PC-9 (cell line): Measurements from ENCODE around the gene ORC3. TPM values are rescaled to one million over a fixed set of nuclear protein-coding genes. Genes with fewer than 3 reads are reported as not detected.

ENCODE experiments used
- BruUV-seq: library from RNA; stranded (reverse); fragments of 400-500 nt; replicated peaks from 2 replicates; lab custom pipeline; 2021; lab: Mats Ljungman, UMichigan
- CTCF ChIA-PET: fragments of 300-600 bp; sonication (Branson Sonifier 250); formaldehyde crosslinking; loops from one replicate; lab custom pipeline; 2022; ENCODE audit warnings: antibody characterized with exemption; lab: Charles Lee
- POLR2A ChIA-PET: fragments of 300-600 bp; sonication (Branson Sonifier 250); formaldehyde crosslinking; loops from one replicate; lab custom pipeline; 2022; ENCODE audit warnings: antibody characterized with exemption; ENCODE audit not compliant: unreplicated experiment; lab: Charles Lee
- DNase-seq, 2 experiments: peaks; one replicate each; pipeline versions ENCODE4 v3.0.0 to v3.0.0-alpha.2; 2015 to 2022; ENCODE audit warnings: mixed read lengths in 1 of 2
- H2AFZ ChIP-seq: fragments of 200-600 bp; sonication (generic); 2 replicates; pipeline ENCODE4 v1.8.1; 2017; ENCODE audit warnings: antibody characterized with exemption
- H3F3A ChIP-seq: fragments of 200-600 bp; sonication (generic); 2 replicates; pipeline ENCODE4 v1.8.1; 2017; ENCODE audit warnings: antibody characterized with exemption, mild to moderate bottlenecking, low read depth; ENCODE audit not compliant: insufficient read depth
- H3K27ac ChIP-seq: fragments of 200-600 bp; sonication (generic); 2 replicates; pipeline ENCODE4 v1.6.1; 2016; ENCODE audit warnings: mixed run types
- H3K27me3 ChIP-seq: fragments of 200-600 bp; sonication (generic); 2 replicates; pipeline ENCODE4 v1.6.1; 2016; ENCODE audit warnings: low read depth, mixed run types; ENCODE audit not compliant: insufficient read depth
- H3K36me3 ChIP-seq: fragments of 200-600 bp; sonication (generic); 2 replicates; pipeline ENCODE4 v1.6.1; 2016; ENCODE audit warnings: low read depth, mixed run types
- H3K4me1 ChIP-seq: fragments of 200-600 bp; sonication (generic); replicated peaks from 2 replicates; pipeline ENCODE4 v1.6.1; 2016; ENCODE audit warnings: mixed run types; ENCODE audit not compliant: insufficient read depth
- H3K4me2 ChIP-seq: fragments of 200-600 bp; sonication (generic); 2 replicates; pipeline ENCODE4 v1.6.1; 2017; ENCODE audit warnings: mixed run types
- H3K4me3 ChIP-seq: fragments of 200-600 bp; sonication (generic); 2 replicates; pipeline ENCODE4 v1.6.1; 2016; ENCODE audit warnings: mixed run types
- H3K79me2 ChIP-seq: fragments of 200-600 bp; sonication (generic); 2 replicates; pipeline ENCODE4 v1.6.1; 2017; ENCODE audit warnings: low read depth, mixed run types
- H3K9me2 ChIP-seq: fragments of 200-600 bp; sonication (generic); 2 replicates; pipeline ENCODE4 v1.8.1; 2017; ENCODE audit warnings: mild to moderate bottlenecking; ENCODE audit not compliant: insufficient read depth
- H3K9me3 ChIP-seq: fragments of 200-600 bp; sonication (generic); 2 replicates; pipeline ENCODE4 v1.8.1; 2016; ENCODE audit warnings: low read depth; ENCODE audit not compliant: insufficient read depth
- H4K20me1 ChIP-seq: fragments of 200-600 bp; sonication (generic); 2 replicates; pipeline ENCODE4 v1.8.1; 2017; ENCODE audit not compliant: insufficient read depth
- EZH2 ChIP-seq: fragments of 200-600 bp; sonication (generic); IDR thresholded peaks from 2 replicates; pipeline ENCODE4 v1.8.0; 2017; ENCODE audit warnings: antibody characterized with exemption, low read depth
- intact Hi-C: fragments of 100-400 bp; cut with micrococcal nuclease; formaldehyde crosslinking; loops from one replicate; pipeline ENCODE4 v1.10.0; 2022; ENCODE audit not compliant: unreplicated experiment
- total RNA-seq: library from RNA; stranded (reverse); gene quantifications from 2 replicates; pipeline ENCODE4 v1.2.3, GENCODE V29; 2021
- TF ChIP-seq, protein P1 (sequence below): fragments of 200-600 bp; sonication (generic); conservative IDR thresholded peaks from 2 replicates; pipeline ENCODE4 v1.6.1; 2017; ENCODE audit warnings: mixed run types, antibody characterized with exemption, mild to moderate bottlenecking, moderate library complexity

Gene ORC3
- total RNA-seq, 1 experiment from 2014 or later: 24.3 TPM

DNA sequence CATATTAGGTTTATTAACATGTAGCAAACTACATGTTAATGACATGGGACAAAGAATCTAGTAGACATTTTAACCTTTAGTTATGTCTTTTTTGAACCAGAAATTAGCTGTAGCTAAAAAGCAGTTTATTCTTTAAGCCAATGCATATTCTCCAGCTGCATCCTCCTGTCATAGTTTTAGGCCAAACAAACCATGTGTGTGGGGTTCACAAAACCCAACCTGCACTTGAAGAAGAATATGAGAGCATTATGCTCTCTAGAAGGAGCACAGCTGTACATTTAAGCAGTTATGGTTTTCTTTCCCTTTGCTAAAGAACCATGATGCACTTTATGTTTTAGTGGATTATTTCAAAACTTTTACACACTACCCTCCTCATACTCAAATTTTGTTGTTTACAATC lies 65.9 kb downstream of the ORC3 start:
- no peak overlapping the region for H2AFZ ChIP-seq
- no peaks in the 10 kb centered on the region for H4K20me1 ChIP-seq
- ChIA-PET POLR2A (no interaction called here), CTCF (no interaction called here)
- no peaks in the 10 kb centered on the region for H3K9me2 ChIP-seq
- no peaks in the 10 kb centered on the region for H3K36me3 ChIP-seq
- intact Hi-C loops: no loop called here
- no peaks in the 10 kb centered on the region for H3F3A ChIP-seq
- H3K79me2 ChIP-seq: no peaks in the 10 kb centered on the region
- no peak overlapping the region for H3K27ac ChIP-seq
- TF ChIP-seq EZH2: no peak
- TF ChIP-seq, protein P1, sequence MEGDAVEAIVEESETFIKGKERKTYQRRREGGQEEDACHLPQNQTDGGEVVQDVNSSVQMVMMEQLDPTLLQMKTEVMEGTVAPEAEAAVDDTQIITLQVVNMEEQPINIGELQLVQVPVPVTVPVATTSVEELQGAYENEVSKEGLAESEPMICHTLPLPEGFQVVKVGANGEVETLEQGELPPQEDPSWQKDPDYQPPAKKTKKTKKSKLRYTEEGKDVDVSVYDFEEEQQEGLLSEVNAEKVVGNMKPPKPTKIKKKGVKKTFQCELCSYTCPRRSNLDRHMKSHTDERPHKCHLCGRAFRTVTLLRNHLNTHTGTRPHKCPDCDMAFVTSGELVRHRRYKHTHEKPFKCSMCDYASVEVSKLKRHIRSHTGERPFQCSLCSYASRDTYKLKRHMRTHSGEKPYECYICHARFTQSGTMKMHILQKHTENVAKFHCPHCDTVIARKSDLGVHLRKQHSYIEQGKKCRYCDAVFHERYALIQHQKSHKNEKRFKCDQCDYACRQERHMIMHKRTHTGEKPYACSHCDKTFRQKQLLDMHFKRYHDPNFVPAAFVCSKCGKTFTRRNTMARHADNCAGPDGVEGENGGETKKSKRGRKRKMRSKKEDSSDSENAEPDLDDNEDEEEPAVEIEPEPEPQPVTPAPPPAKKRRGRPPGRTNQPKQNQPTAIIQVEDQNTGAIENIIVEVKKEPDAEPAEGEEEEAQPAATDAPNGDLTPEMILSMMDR: no peak
- DNase-seq: no peak
- no peaks in the 10 kb centered on the region for H3K9me3 ChIP-seq
- H3K4me1 ChIP-seq: no peaks in the 10 kb centered on the region
- no peak overlapping the region for H3K4me2 ChIP-seq
- no TSS peak for BruUV-seq
- H3K4me3 ChIP-seq: no peak overlapping the region
- H3K27me3 ChIP-seq: no peaks in the 10 kb centered on the region

DNA sequence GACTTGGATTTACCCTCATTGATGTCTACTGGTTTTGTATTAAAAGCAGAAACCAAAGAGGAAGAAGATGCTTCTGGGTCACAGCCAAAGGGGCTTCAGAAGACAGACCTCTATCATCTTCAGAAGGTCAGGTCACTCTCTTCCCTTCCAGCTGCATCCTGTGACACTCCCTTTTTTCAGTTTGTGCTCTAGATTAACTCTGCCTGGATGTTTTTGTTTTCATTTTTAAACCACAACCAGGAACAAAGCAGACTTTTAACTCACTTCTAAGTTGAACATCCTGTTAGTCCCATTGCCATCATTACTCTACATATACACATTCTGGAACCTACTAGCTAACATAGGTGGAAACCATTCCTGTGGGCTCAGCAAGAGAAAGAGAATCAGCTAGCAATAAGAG lies 66.9 kb downstream of the ORC3 start:
- no peaks in the 10 kb centered on the region for H3K9me2 ChIP-seq
- no peaks in the 10 kb centered on the region for H3K36me3 ChIP-seq
- no peak overlapping the region for H3K27ac ChIP-seq
- intact Hi-C loops: no loop called here
- H3K27me3 ChIP-seq: no peaks in the 10 kb centered on the region
- BruUV-seq: no TSS peak
- H2AFZ ChIP-seq: no peak overlapping the region
- H3K4me3 ChIP-seq: no peak overlapping the region
- TF ChIP-seq EZH2: no peak
- TF ChIP-seq, protein P1: no peak
- H3K79me2 ChIP-seq: no peaks in the 10 kb centered on the region
- H4K20me1 ChIP-seq: no peaks in the 10 kb centered on the region
- no peak overlapping the region for H3K4me2 ChIP-seq
- POLR2A ChIA-PET: no interaction called here
- H3K4me1 ChIP-seq: no peaks in the 10 kb centered on the region
- H3K9me3 ChIP-seq: no peaks in the 10 kb centered on the region
- DNase-seq: no peak
- CTCF ChIA-PET: interaction anchor here (0.7 kb wide), 1 partner anchor 943 kb away, joined by 5 read pairs; no protein-coding TSS in a partner anchor
- no peaks in the 10 kb centered on the region for H3F3A ChIP-seq

DNA sequence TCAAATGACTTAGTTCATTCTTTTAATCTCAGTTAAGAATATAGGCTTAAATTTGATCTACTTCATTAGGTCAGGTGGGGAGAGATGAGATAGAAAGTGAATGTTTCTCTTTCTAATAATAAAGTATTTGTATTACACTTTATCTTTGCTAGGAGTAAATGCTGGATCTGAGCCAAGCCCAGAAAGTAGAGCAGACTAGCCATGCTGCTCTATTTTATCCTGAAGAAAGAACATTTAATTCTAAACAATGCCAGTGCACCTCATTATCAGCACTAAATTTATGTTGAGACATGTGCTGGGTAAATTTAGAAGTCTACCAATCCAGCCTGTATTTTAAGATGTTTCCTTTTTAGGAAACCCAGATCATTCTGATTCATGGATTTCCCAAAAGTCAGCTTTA lies 68.6 kb downstream of the ORC3 start:
- intact Hi-C loops: no loop called here
- ChIA-PET POLR2A (no interaction called here), CTCF (no interaction called here)
- no TSS peak for BruUV-seq
- DNase-seq: no peak
- Histone ChIP-seq H2AFZ (no peak overlapping the region), H3K9me2 (no peaks in the 10 kb centered on the region), H3K9me3 (no peaks in the 10 kb centered on the region), H3F3A (no peaks in the 10 kb centered on the region), H3K4me1 (no peaks in the 10 kb centered on the region), H3K27me3 (no peaks in the 10 kb centered on the region), H3K79me2 (no peaks in the 10 kb centered on the region), H3K4me3 (no peak overlapping the region), H3K4me2 (no peak overlapping the region), H3K36me3 (no peaks in the 10 kb centered on the region), H3K27ac (no peak overlapping the region), H4K20me1 (no peaks in the 10 kb centered on the region)
- TF ChIP-seq, protein P1: no peak
- TF ChIP-seq EZH2: no peak
